Right cardiac atrium (tissue), 5 donors: ENCODE results near the gene GYS1. TPM values are rescaled to one million over a fixed set of nuclear protein-coding genes. Genes with fewer than 3 reads are reported as not detected.

ENCODE experiments used
- ATAC-seq, 2 donors: fragments of 200-7000 bp; cut with Tn5 transposase; one replicate each; pipeline versions ENCODE4 v1.8.0 to v1.9.1; 2020; ENCODE audit warnings: moderate library complexity in 2 of 2, mild to moderate bottlenecking in 1 of 2
- DNase-seq, 3 donors: peaks; one replicate each; pipeline ENCODE4 v3.0.0-alpha.2; 2020
- H3K27ac ChIP-seq: one replicate; pipeline ENCODE4 v1.5.1; 2013; ENCODE audit warnings: mild to moderate bottlenecking, low read length, control low read depth, moderate library complexity
- H3K27me3 ChIP-seq: one replicate; pipeline ENCODE4 v1.6.1; 2013; ENCODE audit not compliant: control insufficient read depth, insufficient read depth
- H3K4me1 ChIP-seq: one replicate; pipeline ENCODE4 v1.6.1; 2013; ENCODE audit warnings: low read length; ENCODE audit not compliant: control insufficient read depth, insufficient read depth
- H3K4me3 ChIP-seq: one replicate; pipeline ENCODE4 v1.5.1; 2013; ENCODE audit warnings: low read length, control low read depth
- H3K9me3 ChIP-seq: one replicate; pipeline ENCODE4 v1.6.1; 2013; ENCODE audit warnings: low read length; ENCODE audit not compliant: control insufficient read depth
- WGBS: extraction: QIAGEN DNeasy Blood & Tissue Kit; methylation state at CpG from one replicate; pipeline ENCODE4 v1.1.7; 2013; 5-methylcytosine and 5-hydroxymethylcytosine counted together
- intact Hi-C, 4 donors: fragments of 100-400 bp; cut with DNase I; formaldehyde crosslinking; loops; one replicate each; pipeline versions ENCODE4 v1.11.0 to v1.14.0; 2022 to 2023
- polyA plus RNA-seq: library from polyadenylated mRNA; stranded (reverse); fragments of 200-250 nt; gene quantifications from one replicate; pipeline ENCODE4 v1.2.3, GENCODE V29; 2013
- total RNA-seq, 4 donors: library from RNA; stranded (reverse); fragmentation: NEBNext Ultra II Directional; extraction: Animal tissue kit (Norgen Biotek cat#: 25700); gene quantifications; one replicate each; pipeline ENCODE4 v1.2.1, GENCODE V29; 2021
- donor health status: healthy with polysubstance abuse.
- donor health status: DM: no; HTN: yes; CAD: no.
- donor health status: DM: no; HTN: no; CAD: no.
- donor health status: DM: no; HTN: yes; CAD: no; lungs with severe emphysema.
- donor health status: DM: yes; HTN: yes; CAD: no.

Gene GYS1
- total and polyA plus RNA-seq, 5 donors: 61.4 to 95.9 (median 82.7) TPM

- Histone ChIP-seq H3K4me1 (peaks cover 9% of the 10 kb centered on the region), H3K27ac (peak overlapping the region; percentile 41), H3K9me3 (no peaks in the 10 kb centered on the region), H3K4me3 (no peak overlapping the region), H3K27me3 (no peaks in the 10 kb centered on the region)
- ATAC-seq: peak; percentile 2 to 31
- WGBS: 57% methylated on average over 22 of the region's 22 CpGs
- intact Hi-C loops: loop anchor here in 2 of 4 donors (10.0 kb wide), 2 partner anchors 57 to 87 kb away; partner anchors contain the start of genes NUCB1 (in 1 of the 2) and PPP1R15A (in 1 of the 2)
- peak; percentile 69 to 83 (median 77) for DNase-seq
Observed at GRCh38 chr19:48962029-48962848, 30.9 kb downstream of the GYS1 start.

GRCh38 chr19:48961673-48962028 is 31.5 kb downstream of the GYS1 start:
- no peak for ATAC-seq
- WGBS: 85% methylated on average over 12 of the region's 12 CpGs
- Histone ChIP-seq H3K4me3 (no peak overlapping the region), H3K27ac (no peak overlapping the region), H3K9me3 (no peaks in the 10 kb centered on the region), H3K27me3 (no peaks in the 10 kb centered on the region), H3K4me1 (peaks cover 9% of the 10 kb centered on the region)
- intact Hi-C loops: loop anchor here in 2 of 4 donors (10.0 kb wide), 2 partner anchors 57 to 87 kb away; partner anchors contain the start of genes NUCB1 (in 1 of the 2) and PPP1R15A (in 1 of the 2)
- DNase-seq: peak in 1 of 3 donors; percentile 70

DNA sequence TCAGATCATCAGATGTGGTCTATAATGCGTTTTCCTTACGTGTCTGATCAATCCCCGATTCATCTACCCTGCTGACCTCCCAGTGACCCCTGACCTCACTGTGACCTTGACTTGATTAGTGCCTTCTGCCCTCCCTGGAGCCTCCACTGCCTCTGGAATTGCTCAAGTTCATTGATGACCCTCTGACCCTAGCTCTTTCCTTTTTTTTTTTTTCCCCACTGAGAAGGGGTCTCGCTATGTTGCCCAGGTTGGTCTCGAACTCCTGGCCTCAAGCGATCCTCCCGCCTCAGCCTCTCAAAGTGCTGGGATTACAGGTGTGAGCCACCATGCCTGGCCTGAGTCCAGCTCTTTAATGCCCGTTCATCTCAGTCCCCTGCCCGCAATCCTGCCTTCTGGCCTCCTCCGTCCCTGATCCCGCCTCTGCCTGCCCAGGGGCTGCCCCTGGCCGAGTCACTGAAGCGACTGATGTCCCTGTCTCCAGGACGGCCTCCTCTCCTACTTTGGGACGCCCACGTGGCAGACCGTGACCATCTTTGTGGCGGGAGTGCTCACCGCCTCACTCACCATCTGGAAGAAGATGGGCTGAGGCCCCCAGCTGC is 32.0 kb downstream of the GYS1 start:
- intact Hi-C loops: loop anchor here in 2 of 4 donors (10.0 kb wide), 2 partner anchors 56 to 86 kb away; partner anchors contain the start of genes NUCB1 (in 1 of the 2) and PPP1R15A (in 1 of the 2)
- 88% methylated on average over 19 of the region's 19 CpGs for whole genome bisulfite sequencing
- no peaks in the 10 kb centered on the region for H3K27me3 ChIP-seq
- peaks cover 9% of the 10 kb centered on the region for H3K4me1 ChIP-seq
- no peaks in the 10 kb centered on the region for H3K9me3 ChIP-seq
- no peak overlapping the region for H3K27ac ChIP-seq
- ATAC-seq: no peak
- DNase-seq: peak in 1 of 3 donors; percentile 69
- H3K4me3 ChIP-seq: no peak overlapping the region

DNA sequence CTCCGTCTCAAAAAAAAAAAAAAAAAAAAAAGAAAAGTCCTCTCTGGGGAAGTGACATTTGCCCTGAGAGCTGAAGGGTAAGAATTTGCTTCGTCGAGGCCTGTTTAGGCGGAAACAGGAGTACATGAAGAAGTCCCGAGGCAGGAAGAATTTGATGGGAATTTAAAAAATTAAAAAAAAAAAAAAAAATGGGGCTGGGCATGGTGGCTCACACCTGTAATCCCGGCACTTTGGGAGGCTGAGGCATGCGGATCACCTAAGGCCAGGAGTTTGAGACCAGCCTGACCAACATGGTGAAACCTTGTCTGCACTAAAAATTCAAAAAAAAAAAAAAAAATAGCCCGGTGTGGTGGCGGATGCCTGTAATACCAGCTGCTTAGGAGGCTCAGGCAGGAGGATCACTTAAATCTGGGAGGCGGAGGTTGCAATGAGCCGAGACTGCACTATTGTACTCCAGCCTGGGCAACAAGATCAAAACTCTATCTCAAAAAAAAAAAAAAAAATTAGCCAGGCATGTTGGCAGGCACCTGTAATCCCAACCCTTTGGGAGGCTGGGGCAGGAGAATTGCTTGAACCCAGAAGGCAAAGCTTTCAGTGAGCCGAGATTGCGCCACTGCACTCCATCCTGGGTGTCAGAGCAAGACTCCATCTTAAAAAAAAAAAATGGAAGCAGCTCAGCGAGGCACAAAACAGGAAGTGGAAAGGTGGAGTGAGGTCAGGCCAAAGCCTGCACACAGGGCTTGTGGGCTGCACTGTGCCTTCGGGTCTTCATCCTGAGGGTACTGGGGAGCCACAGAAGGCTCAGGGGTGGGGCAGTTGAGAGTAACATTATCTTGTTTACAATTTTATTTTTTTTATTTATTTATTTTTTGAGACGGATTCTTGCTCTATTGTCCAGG is 33.5 kb downstream of the GYS1 start:
- H3K4me3 ChIP-seq: no peak overlapping the region
- no peaks in the 10 kb centered on the region for H3K9me3 ChIP-seq
- no peak overlapping the region for H3K27ac ChIP-seq
- H3K4me1 ChIP-seq: peaks cover 9% of the 10 kb centered on the region
- H3K27me3 ChIP-seq: no peaks in the 10 kb centered on the region
- ATAC-seq (no peak), DNase-seq (no peak)
- intact Hi-C loops: loop anchor here in 3 of 4 donors (10.0 kb wide), 2 partner anchors 55 to 85 kb away; partner anchors contain the start of genes NUCB1 (in 2 of the 3) and PPP1R15A (in 1 of the 3)
- 79% methylated on average over 16 of the region's 16 CpGs for WGBS

DNA sequence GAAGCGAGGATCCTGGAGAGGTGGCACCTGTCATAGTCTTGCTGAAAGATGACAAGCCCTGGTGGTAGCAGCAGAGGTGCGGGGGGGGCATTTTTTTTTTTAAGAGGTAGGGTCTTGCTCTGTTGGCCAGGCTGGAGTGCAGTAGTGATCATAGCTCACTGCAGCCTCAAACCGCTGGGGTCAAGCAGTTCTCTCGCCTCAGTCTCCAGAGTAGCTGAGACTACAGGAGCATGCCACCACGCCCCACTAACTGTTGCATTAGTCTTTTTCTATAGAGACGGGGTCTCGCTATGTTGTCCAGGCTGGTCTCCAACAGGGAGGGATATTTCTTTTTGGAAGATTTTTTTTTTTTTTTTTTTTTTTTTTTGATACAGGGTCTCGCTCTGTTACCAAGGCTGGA is 35.1 kb downstream of the GYS1 start:
- ATAC-seq: no peak

DNA sequence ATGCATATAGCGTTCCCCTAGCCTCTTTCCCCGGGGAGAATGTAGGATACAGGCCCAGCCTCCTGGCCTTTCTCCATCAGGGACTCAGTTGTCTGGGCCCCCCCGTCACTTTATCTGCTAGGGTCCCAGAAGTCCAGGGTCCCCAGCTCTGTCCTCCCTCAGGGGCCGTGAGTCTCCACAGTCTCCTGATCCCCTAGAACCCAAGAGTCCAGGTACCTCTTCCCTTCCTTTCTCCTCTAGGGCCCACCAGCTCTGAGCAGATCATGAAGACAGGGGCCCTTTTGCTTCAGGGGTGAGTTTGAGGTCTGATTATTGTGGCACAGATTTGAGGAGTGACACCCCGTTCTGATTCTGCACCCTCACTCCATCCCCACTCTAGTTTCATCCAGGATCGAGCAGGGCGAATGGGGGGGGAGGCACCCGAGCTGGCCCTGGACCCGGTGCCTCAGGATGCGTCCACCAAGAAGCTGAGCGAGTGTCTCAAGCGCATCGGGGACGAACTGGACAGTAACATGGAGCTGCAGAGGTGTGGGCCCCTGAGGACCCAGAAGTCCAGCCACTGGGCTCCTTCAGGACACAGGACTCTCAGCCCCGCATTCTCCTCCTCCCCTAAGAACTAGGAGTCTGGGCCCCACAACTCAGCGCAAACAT is 37.7 kb downstream of the GYS1 start:
- peak in 1 of 2 donors; percentile 1 for ATAC-seq
- Histone ChIP-seq H3K4me3 (peak overlapping the region; percentile 81), H3K9me3 (no peaks in the 10 kb centered on the region)

More for the DNA sequence above, 35.1 kb downstream of the GYS1 start:
- intact Hi-C loops: loop anchor here in 1 of 4 donors (10.0 kb wide), 1 partner anchor 53 kb away; the partner anchor contains the start of gene NUCB1
- H3K27me3 ChIP-seq: no peaks in the 10 kb centered on the region
- 98% methylated on average over 8 of the region's 8 CpGs for WGBS
- no peak for DNase-seq
- no peak overlapping the region for H3K27ac ChIP-seq
- H3K4me1 ChIP-seq: no peaks in the 10 kb centered on the region
- H3K4me3 ChIP-seq: no peak overlapping the region
- no peaks in the 10 kb centered on the region for H3K9me3 ChIP-seq

DNA sequence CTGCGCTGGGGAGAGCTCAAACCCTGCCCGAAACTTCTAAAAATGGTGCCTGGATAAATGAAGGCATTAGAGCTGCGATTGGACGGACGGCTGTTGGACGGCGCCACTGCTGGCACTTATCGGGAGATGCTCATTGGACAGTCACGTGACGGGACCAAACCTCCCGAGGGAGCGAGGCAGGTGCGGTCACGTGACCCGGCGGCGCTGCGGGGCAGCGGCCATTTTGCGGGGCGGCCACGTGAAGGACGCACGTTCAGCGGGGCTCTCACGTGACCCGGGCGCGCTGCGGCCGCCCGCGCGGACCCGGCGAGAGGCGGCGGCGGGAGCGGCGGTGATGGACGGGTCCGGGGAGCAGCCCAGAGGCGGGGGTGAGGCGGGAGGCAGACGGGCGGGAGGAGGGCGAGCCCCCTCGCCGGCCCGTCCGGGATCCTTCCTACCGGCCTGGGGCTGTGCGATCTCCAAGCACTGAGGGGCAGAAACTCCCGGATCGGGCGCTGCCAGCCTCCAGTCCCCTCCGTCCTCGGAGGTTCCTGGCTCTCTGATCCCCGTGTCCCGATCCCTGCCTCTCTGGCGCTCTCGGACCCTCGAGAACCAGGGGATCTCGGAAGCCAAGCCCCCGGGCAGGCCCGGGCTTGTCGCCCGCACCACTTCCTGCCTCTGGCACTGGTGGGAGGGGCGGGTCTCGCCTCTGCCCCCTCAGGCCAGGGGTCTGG is 38.4 kb downstream of the GYS1 start, which contains the start of gene BAX:
Gene BAX, plus strand, starts transcription at position 281 of the 713 bp plus-strand sequence. Its CDS starts 54 bp downstream, at position 335.
- Histone ChIP-seq H3K4me3 (peak within 1 kb of the TSS; percentile 81), H3K27ac (peak within 1 kb of the TSS; percentile 82), H3K27me3 (no peaks in the 10 kb centered on the region), H3K9me3 (no peaks in the 10 kb centered on the region), H3K4me1 (no peaks in the 10 kb centered on the region)
- WGBS: under 1% methylated on average over 71 of the region's 71 CpGs
- ATAC-seq: peak; percentile 95 to 96
- DNase-seq: peak; percentile 97 to 99 (median 99)
- intact Hi-C loops: loop anchor here in 2 of 4 donors (5.0 to 10.0 kb wide), 2 partner anchors 50 to 52 kb away; partner anchors contain the start of gene NUCB1 (in 2 of the 2)

More for the DNA sequence above, 37.7 kb downstream of the GYS1 start:
- intact Hi-C loops: loop anchor here in 1 of 4 donors (10.0 kb wide), 1 partner anchor 51 kb away; the partner anchor contains the start of gene NUCB1
- peak in 1 of 3 donors; percentile 65 for DNase-seq
- WGBS: 53% methylated on average over 16 of the region's 16 CpGs
- H3K4me1 ChIP-seq: no peaks in the 10 kb centered on the region
- H3K27me3 ChIP-seq: no peaks in the 10 kb centered on the region
- H3K27ac ChIP-seq: peak overlapping the region; percentile 62

GRCh38 chr19:48953990-48954594 is 39.0 kb downstream of the GYS1 start:
- H3K27me3 ChIP-seq: no peaks in the 10 kb centered on the region
- H3K9me3 ChIP-seq: no peaks in the 10 kb centered on the region
- intact Hi-C loops: loop anchor here in 2 of 4 donors (5.0 to 10.0 kb wide), 2 partner anchors 49 to 52 kb away; partner anchors contain the start of gene NUCB1 (in 2 of the 2)
- H3K4me3 ChIP-seq: peak overlapping the region; percentile 81
- peak overlapping the region; percentile 82 for H3K27ac ChIP-seq
- DNase-seq: no peak
- no peak for ATAC-seq
- WGBS: 50% methylated on average over 11 of the region's 11 CpGs
- no peaks in the 10 kb centered on the region for H3K4me1 ChIP-seq

DNA sequence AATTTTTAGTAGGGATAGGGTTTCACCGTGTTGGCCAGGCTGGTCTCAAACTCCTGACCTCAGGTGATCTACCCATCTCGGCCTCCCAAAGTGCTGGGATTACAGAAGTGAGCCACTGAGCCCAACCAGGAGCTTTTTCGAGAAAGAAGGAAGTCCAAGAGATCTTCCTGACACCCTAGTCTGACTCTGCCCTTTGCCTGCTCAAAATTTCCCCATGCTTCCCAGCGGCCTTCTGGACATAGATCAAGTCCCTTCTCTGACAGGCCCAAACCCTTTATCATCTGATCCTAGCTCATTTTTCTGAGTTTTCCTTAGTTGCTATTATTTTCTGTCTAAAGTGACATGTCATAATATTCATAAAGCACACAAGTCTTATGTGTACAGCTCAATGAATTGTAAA is 40.0 kb downstream of the GYS1 start:
- no peak overlapping the region for H3K4me3 ChIP-seq
- DNase-seq: no peak
- H3K4me1 ChIP-seq: no peaks in the 10 kb centered on the region
- 76% methylated on average over 4 of the region's 4 CpGs for WGBS
- H3K9me3 ChIP-seq: no peaks in the 10 kb centered on the region
- H3K27ac ChIP-seq: no peak overlapping the region
- intact Hi-C loops: loop anchor here in 2 of 4 donors (5.0 to 10.0 kb wide), 2 partner anchors 48 to 51 kb away; partner anchors contain the start of gene NUCB1 (in 2 of the 2)
- no peak for ATAC-seq
- no peaks in the 10 kb centered on the region for H3K27me3 ChIP-seq
